Measurements from ENCODE around the gene CCDC60.

Gene CCDC60

GRCh38 chr12:119546340-119546739 is 211.8 kb downstream of the CCDC60 start:
- no peak for DNase-seq

- DNase-seq = no peak
Measured at GRCh38 chr12:119547001-119547400, 212.5 kb downstream of the CCDC60 start.

- DNase-seq = no peak
Measured at GRCh38 chr12:119556854-119557253, 222.3 kb downstream of the CCDC60 start.

- no peak for DNase-seq
Measured at GRCh38 chr12:119565404-119565803, 230.9 kb downstream of the CCDC60 start.

- DNase-seq = no peak
Measured at GRCh38 chr12:119570771-119571170, 236.2 kb downstream of the CCDC60 start.

GRCh38 chr12:119573086-119573485 is 238.6 kb downstream of the CCDC60 start:
- no peak for DNase-seq

- DNase-seq = no peak
Measured at GRCh38 chr12:119574255-119574654, 239.7 kb downstream of the CCDC60 start.

- DNase-seq = no peak
Measured at GRCh38 chr12:119576118-119576810, 241.7 kb downstream of the CCDC60 start.

- no peak for DNase-seq
Measured at GRCh38 chr12:119576915-119577314, 242.4 kb downstream of the CCDC60 start.

- DNase-seq = peak; percentile 25
Measured at GRCh38 chr12:119578112-119578511, 243.6 kb downstream of the CCDC60 start.

GRCh38 chr12:119589097-119589496 is 254.6 kb downstream of the CCDC60 start:
- DNase-seq = no peak

GRCh38 chr12:119589634-119590033 is 255.1 kb downstream of the CCDC60 start:
- DNase-seq = no peak

All from GOT3 (cell line).